NB4 (cell line): ENCODE measurements around the gene EPG5.

ENCODE experiments used
- MYC ChIP-seq: IDR thresholded peaks from 2 replicates; pipeline ENCODE4 v1.6.1; 2011; ENCODE audit warnings: low read depth, low read length
- POLR2A ChIP-seq: IDR thresholded peaks from 2 replicates; pipeline ENCODE4 v1.6.1; 2011; ENCODE audit warnings: mild to moderate bottlenecking; ENCODE audit not compliant: insufficient read length; ENCODE audit errors: extremely low read depth
- TF ChIP-seq, protein P1 (sequence below): IDR thresholded peaks from one replicate; pipeline ENCODE4 v1.5.1; 2012; ENCODE audit warnings: low read depth, low read length

DNA sequence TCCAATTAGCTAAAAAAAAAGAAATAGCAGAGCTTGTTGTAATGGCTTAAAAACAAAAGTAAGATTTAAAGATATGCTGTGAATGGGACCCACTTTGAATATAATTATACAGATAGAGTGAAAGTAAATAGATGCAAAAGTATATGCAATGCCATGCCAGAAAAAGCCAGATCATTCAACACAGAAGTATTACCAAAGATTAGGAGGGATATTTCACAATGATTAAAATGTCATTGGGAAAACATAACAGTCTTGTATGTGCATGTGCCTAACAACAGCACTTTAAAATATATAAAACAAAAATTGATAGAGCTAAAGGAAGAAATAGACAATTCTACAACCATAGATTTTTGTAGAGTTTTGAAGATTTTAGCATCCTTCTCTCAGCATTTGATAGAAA lies 161.6 kb downstream of the EPG5 start:
- TF ChIP-seq POLR2A (no peak), MYC (no peak)
- TF ChIP-seq, protein P1, sequence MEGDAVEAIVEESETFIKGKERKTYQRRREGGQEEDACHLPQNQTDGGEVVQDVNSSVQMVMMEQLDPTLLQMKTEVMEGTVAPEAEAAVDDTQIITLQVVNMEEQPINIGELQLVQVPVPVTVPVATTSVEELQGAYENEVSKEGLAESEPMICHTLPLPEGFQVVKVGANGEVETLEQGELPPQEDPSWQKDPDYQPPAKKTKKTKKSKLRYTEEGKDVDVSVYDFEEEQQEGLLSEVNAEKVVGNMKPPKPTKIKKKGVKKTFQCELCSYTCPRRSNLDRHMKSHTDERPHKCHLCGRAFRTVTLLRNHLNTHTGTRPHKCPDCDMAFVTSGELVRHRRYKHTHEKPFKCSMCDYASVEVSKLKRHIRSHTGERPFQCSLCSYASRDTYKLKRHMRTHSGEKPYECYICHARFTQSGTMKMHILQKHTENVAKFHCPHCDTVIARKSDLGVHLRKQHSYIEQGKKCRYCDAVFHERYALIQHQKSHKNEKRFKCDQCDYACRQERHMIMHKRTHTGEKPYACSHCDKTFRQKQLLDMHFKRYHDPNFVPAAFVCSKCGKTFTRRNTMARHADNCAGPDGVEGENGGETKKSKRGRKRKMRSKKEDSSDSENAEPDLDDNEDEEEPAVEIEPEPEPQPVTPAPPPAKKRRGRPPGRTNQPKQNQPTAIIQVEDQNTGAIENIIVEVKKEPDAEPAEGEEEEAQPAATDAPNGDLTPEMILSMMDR = no peak
